ENCODE measurements around the gene RICTOR.

DNA sequence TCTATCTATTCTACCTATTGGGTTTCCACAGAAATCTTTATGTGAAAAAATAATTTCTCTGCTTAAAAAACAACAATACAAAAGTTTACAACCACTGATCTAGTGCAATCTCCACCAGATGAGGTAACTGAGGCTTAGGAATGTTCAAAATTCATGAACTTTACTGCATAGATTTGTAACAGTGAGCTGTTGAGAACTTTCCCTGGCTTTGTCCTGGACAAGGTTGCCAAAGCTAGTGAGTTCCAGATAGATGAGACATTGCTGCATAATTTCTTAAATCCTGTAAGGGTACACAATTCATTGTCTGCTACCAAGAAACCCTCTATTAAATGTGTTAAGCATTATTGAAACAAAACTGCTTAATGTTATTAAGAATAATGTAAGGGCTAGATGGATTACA, 125.7 kb downstream of the RICTOR start:
- TF ChIP-seq, protein P1, sequence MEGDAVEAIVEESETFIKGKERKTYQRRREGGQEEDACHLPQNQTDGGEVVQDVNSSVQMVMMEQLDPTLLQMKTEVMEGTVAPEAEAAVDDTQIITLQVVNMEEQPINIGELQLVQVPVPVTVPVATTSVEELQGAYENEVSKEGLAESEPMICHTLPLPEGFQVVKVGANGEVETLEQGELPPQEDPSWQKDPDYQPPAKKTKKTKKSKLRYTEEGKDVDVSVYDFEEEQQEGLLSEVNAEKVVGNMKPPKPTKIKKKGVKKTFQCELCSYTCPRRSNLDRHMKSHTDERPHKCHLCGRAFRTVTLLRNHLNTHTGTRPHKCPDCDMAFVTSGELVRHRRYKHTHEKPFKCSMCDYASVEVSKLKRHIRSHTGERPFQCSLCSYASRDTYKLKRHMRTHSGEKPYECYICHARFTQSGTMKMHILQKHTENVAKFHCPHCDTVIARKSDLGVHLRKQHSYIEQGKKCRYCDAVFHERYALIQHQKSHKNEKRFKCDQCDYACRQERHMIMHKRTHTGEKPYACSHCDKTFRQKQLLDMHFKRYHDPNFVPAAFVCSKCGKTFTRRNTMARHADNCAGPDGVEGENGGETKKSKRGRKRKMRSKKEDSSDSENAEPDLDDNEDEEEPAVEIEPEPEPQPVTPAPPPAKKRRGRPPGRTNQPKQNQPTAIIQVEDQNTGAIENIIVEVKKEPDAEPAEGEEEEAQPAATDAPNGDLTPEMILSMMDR (IDR thresholded peaks at IDR 0.05) = no peak
- no peak for TF ChIP-seq POLR2A (IDR thresholded peaks at IDR 0.05)

All from lower leg skin (tissue), 3 donors.